ENCODE measurements around the gene MPEG1. TPM values are rescaled to one million over a fixed set of nuclear protein-coding genes. Genes with fewer than 3 reads are reported as not detected.

Gene MPEG1
- total and polyA plus RNA-seq, 2 of the 4 experiments (the other 2 are of a cell fraction) = not detected

DNA sequence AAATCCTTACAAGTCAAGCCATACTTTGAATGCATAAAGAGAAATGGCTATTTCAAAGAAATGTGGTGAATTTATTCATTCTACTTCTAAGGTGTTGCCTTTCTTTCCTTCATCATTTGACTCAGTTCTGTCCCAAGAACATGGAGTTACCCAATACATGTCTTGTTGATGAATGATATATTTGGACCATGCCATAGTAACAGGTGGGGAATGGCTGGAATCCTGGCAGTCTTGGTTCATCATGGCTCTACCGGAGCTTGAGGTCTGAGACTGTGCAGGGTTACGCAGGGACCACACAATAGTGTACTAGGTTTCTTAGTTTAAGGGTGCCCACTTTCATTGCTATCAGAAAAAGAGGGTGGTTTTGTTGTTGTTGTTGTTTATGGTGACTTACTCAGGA, 40.3 kb upstream of the MPEG1 start:
- Histone ChIP-seq H3K27ac (ENCODE audit: insufficient read depth, low read length) (no peak overlapping the region), H3K9me1 (ENCODE audit: insufficient read depth, low read length) (no peaks in the 10 kb centered on the region), H3K9me3 (ENCODE audit: control insufficient read depth, insufficient read depth, low read length) (no peaks in the 10 kb centered on the region), H4K20me1 (ENCODE audit: insufficient read depth, low read length) (no peaks in the 10 kb centered on the region), H3K14ac (replicated peaks; ENCODE audit: low read depth, low read length) (no peak overlapping the region), H3K4me1 (ENCODE audit: control insufficient read depth, insufficient read depth, low read length) (no peaks in the 10 kb centered on the region), H3K56ac (ENCODE audit: extremely low read depth, insufficient read depth, low read length) (no peak overlapping the region), H3K4me2 (ENCODE audit: low read depth, low read length) (no peak overlapping the region), H2BK5ac (ENCODE audit: low read depth, low read length, poor library complexity, severe bottlenecking) (no peak overlapping the region), H2AK9ac (replicated peaks; ENCODE audit: low read depth, low read length, poor library complexity) (no peak overlapping the region), H2AFZ (replicated peaks; ENCODE audit: low read length, poor library complexity) (no peak overlapping the region), H3K4me3 (ENCODE audit: insufficient read depth, low read depth, low read length) (no peak overlapping the region), H4K5ac (ENCODE audit: low read depth, low read length) (no peak overlapping the region), H3K23ac (ENCODE audit: low read depth, low read length) (no peak overlapping the region), H2AK5ac (ENCODE audit: low read depth, low read length) (no peak overlapping the region), H3K79me1 (ENCODE audit: low read depth in 1 of 2, low read length in 2 of 2) (no peaks in the 10 kb centered on the region), H2BK20ac (ENCODE audit: low read depth, low read length) (no peak overlapping the region), H3K9ac (ENCODE audit: low read depth, low read length) (no peak overlapping the region), H4K91ac (ENCODE audit: insufficient read depth, low read depth, low read length) (no peak overlapping the region), H2BK120ac (ENCODE audit: low read depth, low read length) (no peak overlapping the region), H3K4ac (ENCODE audit: low read depth, low read length) (no peak overlapping the region), H3K18ac (ENCODE audit: low read depth, low read length) (no peak overlapping the region), H3K27me3 (ENCODE audit: control insufficient read depth, insufficient read depth, low read length) (peaks cover 3% of the 10 kb centered on the region), H2BK15ac (ENCODE audit: low read depth, low read length) (no peak overlapping the region), H4K8ac (ENCODE audit: low read depth in 2 of 2, low read length in 2 of 2) (no peak overlapping the region), H3K36me3 (ENCODE audit: control insufficient read depth, insufficient read depth, low read length) (no peaks in the 10 kb centered on the region)
- no peak for DNase-seq
- CTCF ChIA-PET = no interaction called here
- TF ChIP-seq CHD1 (IDR thresholded peaks at IDR 0.05; ENCODE audit: low read depth, low read length) (no peak), MAZ (IDR thresholded peaks at IDR 0.05; ENCODE audit: borderline replicate concordance, low read depth, low read length) (no peak), MXI1 (IDR thresholded peaks at IDR 0.05; ENCODE audit: borderline replicate concordance, low read depth, low read length) (no peak), BHLHE40 (IDR thresholded peaks at IDR 0.05; ENCODE audit: low read depth, low read length) (no peak), RFX5 (IDR thresholded peaks at IDR 0.05; ENCODE audit: low read depth, low read length) (no peak), CEBPB (IDR thresholded peaks at IDR 0.05; ENCODE audit: low read depth, low read length) (no peak), RAD21 (IDR thresholded peaks at IDR 0.05; ENCODE audit: low read length) (no peak), RCOR1 (IDR thresholded peaks at IDR 0.05; ENCODE audit: insufficient replicate concordance, low read length) (no peak), POLR2A (IDR thresholded peaks at IDR 0.05; ENCODE audit: low read depth, low read length) (no peak), FOS (IDR thresholded peaks at IDR 0.05; ENCODE audit: low read depth, low read length) (no peak), SMC3 (IDR thresholded peaks at IDR 0.05; ENCODE audit: low read depth, low read length) (no peak), NFE2L2 (IDR thresholded peaks at IDR 0.05; ENCODE audit: low read depth, low read length) (no peak), MAFK (IDR thresholded peaks at IDR 0.05; ENCODE audit: low read depth, low read length) (no peak)
- TF ChIP-seq, protein P1, sequence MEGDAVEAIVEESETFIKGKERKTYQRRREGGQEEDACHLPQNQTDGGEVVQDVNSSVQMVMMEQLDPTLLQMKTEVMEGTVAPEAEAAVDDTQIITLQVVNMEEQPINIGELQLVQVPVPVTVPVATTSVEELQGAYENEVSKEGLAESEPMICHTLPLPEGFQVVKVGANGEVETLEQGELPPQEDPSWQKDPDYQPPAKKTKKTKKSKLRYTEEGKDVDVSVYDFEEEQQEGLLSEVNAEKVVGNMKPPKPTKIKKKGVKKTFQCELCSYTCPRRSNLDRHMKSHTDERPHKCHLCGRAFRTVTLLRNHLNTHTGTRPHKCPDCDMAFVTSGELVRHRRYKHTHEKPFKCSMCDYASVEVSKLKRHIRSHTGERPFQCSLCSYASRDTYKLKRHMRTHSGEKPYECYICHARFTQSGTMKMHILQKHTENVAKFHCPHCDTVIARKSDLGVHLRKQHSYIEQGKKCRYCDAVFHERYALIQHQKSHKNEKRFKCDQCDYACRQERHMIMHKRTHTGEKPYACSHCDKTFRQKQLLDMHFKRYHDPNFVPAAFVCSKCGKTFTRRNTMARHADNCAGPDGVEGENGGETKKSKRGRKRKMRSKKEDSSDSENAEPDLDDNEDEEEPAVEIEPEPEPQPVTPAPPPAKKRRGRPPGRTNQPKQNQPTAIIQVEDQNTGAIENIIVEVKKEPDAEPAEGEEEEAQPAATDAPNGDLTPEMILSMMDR (conservative IDR thresholded peaks at IDR 0.05; ENCODE audit: low read depth, low read length) = no peak
- TF ChIP-seq, protein P2, sequence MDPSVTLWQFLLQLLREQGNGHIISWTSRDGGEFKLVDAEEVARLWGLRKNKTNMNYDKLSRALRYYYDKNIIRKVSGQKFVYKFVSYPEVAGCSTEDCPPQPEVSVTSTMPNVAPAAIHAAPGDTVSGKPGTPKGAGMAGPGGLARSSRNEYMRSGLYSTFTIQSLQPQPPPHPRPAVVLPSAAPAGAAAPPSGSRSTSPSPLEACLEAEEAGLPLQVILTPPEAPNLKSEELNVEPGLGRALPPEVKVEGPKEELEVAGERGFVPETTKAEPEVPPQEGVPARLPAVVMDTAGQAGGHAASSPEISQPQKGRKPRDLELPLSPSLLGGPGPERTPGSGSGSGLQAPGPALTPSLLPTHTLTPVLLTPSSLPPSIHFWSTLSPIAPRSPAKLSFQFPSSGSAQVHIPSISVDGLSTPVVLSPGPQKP (IDR thresholded peaks at IDR 0.05; ENCODE audit: borderline replicate concordance, low read depth, low read length) = no peak
- TF ChIP-seq, protein P3, sequence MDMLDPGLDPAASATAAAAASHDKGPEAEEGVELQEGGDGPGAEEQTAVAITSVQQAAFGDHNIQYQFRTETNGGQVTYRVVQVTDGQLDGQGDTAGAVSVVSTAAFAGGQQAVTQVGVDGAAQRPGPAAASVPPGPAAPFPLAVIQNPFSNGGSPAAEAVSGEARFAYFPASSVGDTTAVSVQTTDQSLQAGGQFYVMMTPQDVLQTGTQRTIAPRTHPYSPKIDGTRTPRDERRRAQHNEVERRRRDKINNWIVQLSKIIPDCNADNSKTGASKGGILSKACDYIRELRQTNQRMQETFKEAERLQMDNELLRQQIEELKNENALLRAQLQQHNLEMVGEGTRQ (IDR thresholded peaks at IDR 0.05; ENCODE audit: low read depth, low read length) = no peak
- ATAC-seq (ENCODE audit: low read depth) = no peak
- intact Hi-C loops (cut with micrococcal nuclease) (no loop called here), dilution Hi-C loops (cut with HindIII; ENCODE audit: low sequenced_read_pairs, unreplicated experiment) (no loop called here), in situ Hi-C loops (cut with MboI; ENCODE audit: low sequenced_read_pairs) (no loop called here)
- no CpG with 5 or more reads among the region's 2 CpGs for WGBS, 2 experiments (ENCODE audit: extremely low coverage in 2 of 2, insufficient read length in 1 of 2)
- no TSS peak for BruUV-seq (replicated peaks)
- POLR2A ChIA-PET (ENCODE audit: unreplicated experiment) = no interaction called here
